Vagina (tissue), 2 donors: ENCODE results near the gene RHOU.

Experiments used
- POLR2A ChIP-seq, 2 donors: fragments of 450-650 bp; IDR thresholded peaks; one replicate each; pipeline ENCODE4 v1.6.1; 2017; ENCODE audit warnings: antibody characterized with exemption in 2 of 2, mild to moderate bottlenecking in 2 of 2, moderate library complexity in 2 of 2
- POLR2AphosphoS5 ChIP-seq, 2 donors: sonication (generic); formaldehyde crosslinking; IDR thresholded peaks; one replicate each; pipeline ENCODE4 v1.9.0; 2017; ENCODE audit warnings: antibody characterized with exemption in 2 of 2, mild to moderate bottlenecking in 2 of 2, low read depth in 1 of 2; ENCODE audit not compliant: insufficient read depth in 1 of 2
- TF ChIP-seq, protein P1 (sequence below), 3 experiments: fragments of 450-650 bp in 2 of 3; fragments of 200-600 bp in 1 of 3; sonication (generic) in 1 of 3; IDR thresholded peaks; one replicate each; pipeline ENCODE4 v1.5.1; 2017 to 2019; ENCODE audit warnings: antibody characterized with exemption in 3 of 3, mild to moderate bottlenecking in 2 of 3, moderate library complexity in 2 of 3

DNA sequence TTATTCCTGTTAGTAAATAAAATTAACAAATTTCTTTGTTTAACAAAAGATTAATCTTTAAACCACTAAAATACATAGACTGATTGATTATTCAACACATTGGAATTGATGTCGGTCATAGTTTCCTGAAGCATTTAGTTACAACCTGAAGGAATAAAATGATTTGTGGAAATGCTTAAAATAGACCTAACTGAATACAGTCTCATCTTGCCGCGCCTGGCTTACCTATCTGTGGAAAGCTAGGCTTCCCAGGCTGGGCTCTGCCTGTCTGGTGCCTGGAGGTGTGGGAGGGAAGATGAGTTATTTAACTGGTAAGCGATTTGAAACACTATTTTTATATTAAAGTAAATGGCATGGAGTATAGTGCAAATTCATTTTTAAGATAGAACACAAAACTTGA lies 10.2 kb downstream of the RHOU start:
- TF ChIP-seq, protein P1, sequence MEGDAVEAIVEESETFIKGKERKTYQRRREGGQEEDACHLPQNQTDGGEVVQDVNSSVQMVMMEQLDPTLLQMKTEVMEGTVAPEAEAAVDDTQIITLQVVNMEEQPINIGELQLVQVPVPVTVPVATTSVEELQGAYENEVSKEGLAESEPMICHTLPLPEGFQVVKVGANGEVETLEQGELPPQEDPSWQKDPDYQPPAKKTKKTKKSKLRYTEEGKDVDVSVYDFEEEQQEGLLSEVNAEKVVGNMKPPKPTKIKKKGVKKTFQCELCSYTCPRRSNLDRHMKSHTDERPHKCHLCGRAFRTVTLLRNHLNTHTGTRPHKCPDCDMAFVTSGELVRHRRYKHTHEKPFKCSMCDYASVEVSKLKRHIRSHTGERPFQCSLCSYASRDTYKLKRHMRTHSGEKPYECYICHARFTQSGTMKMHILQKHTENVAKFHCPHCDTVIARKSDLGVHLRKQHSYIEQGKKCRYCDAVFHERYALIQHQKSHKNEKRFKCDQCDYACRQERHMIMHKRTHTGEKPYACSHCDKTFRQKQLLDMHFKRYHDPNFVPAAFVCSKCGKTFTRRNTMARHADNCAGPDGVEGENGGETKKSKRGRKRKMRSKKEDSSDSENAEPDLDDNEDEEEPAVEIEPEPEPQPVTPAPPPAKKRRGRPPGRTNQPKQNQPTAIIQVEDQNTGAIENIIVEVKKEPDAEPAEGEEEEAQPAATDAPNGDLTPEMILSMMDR (IDR thresholded peaks at IDR 0.05): no peak
- TF ChIP-seq POLR2A (IDR thresholded peaks at IDR 0.05) (no peak), POLR2AphosphoS5 (IDR thresholded peaks at IDR 0.05; ENCODE audit: insufficient read depth in 1 of 2, low read depth in 1 of 2) (no peak)
